Tongue (tissue), 2 donors: ENCODE data around the gene KIF3A. TPM values are rescaled to one million over a fixed set of nuclear protein-coding genes. Genes with fewer than 3 reads are reported as not detected.
A peak's percentile ranks its signal among the peaks of the same experiment; 100 is the strongest.

Experiments
- DNase-seq: peaks from one replicate; pipeline ENCODE4 v3.0.0-alpha.2; 2015
- total RNA-seq: library from RNA; depleted of rRNA; stranded (reverse); fragments of >200 nt; gene quantifications from one replicate; pipeline ENCODE4 v1.2.3, GENCODE V29; 2014

The KIF3A gene
- total RNA-seq, 1 donor from 2014 or later: 7.0 TPM

DNA sequence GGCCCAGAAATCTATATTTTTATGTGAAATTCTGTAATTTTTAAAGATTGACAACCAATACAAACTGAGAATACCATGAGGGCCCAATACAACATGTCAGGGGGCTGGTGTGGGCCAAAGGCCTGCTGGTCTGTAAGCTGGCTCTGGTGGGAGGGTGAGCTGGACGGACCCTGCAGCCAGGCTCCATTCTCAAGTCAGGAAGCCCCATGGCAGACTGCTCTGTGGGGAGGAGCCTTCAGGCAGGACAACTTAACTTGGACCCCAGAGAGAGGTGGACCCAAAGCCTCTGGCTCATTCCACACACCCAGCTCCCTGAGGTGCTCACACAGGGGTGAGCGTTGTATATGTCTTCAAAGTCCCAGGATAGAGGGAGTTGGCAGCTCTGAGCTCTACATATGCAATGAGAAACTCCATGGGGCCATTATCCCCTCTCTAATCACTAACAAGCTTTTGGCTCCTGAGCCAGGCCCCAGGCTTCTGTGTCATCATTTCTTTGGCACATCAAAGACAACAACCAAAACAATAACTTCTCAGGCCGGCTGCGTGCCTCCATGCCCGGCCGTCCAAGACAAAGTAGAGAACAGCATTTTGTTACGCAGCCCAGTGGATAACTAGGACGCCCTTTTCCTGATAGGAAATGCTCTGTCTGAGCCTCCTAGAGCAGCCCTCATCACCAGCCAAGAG is 33.3 kb upstream of the KIF3A start:
- peak; percentile 14 for DNase-seq

DNA sequence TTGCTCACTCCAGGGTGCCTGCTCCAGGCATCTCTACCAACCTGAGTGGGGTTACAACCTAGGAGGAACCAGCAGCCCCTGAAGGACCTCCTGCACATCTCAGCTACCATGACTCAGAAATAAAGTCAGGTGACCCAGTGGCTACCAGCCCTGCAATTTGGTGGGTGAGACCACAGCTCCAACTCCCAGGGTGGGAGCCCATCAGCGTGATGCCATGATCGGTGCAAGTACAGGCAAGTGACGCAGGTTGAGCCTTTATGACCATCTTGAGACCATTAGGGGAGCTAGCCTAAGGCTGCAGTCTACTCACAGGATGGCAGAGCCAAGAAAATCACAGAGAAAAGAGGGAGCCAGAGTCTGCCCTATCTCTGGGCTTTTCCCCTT is 31.1 kb upstream of the KIF3A start:
- no peak for DNase-seq

DNA sequence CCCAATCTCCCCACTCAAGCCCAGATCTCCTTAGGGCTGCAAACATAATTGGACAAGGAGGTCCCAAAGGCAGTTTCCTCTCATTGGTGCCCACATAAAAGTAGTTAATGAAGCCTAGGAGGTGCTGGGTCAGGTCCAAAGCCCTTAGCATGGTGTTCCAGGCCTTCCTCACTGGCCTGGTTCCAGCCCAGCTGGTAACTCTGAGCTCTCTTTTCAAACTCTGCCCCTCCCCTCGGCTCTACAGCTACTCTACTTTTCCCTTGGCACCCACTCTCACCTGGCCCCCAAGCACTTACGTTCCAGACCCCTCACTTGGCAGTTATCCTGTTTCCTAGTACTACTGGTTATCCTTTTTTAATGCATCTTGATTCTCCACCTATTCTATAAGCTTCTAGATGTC is 29.8 kb upstream of the KIF3A start:
- peak; percentile 37 for DNase-seq

DNA sequence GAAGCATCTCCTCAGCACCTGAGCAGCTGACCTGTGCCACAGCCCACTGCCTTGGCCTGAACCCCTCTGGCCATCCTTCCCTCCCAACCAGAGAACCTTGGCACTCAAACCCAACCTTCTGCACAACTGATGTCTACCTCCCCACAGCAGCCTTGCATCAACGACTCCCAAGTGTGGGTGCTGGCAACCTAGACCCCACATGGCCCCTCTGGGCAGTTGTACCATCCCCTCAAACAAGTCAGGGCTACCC is 29.4 kb upstream of the KIF3A start:
- no peak for DNase-seq

- no peak for DNase-seq
Measured at GRCh38 chr5:132766020-132766805, 28.9 kb upstream of the KIF3A start.

DNA sequence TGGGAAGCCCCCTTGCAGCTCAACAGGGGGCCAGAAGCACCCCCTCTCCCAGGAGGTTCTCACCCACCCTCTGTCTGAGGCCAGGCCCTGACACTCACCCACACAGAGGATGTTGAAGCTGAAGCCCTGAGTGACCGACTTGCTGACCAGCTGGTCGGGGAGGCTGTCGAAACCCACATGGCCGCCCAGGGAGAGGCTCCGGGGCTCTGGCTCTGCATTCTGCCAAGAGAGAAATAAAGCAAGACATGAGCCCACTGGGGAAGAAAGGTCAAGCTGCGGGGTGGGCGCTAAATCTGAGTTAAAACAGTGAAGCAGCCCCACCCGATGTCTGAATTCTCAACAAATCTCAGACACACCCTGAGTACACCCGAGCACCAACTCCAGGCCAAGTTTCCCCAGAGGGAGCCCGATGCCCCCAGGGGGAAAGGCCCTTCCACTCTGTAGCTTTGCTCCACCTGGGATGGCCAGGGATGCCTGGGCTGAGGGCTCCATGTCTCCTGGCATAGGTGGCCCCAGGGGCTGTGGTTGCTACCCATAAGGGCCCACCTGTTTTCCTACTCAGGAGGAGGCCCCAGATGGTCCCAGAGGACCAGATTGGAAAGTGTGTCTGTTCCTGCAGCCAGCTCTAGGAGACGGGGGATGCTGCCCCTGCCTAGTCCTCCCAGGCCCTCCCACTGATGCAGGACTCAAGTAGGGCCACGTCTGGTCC is 28.1 kb upstream of the KIF3A start:
- no peak for DNase-seq

GRCh38 chr5:132764671-132765238 is 27.4 kb upstream of the KIF3A start:
- no peak for DNase-seq

GRCh38 chr5:132764051-132764450 is 26.7 kb upstream of the KIF3A start:
- DNase-seq: no peak

DNA sequence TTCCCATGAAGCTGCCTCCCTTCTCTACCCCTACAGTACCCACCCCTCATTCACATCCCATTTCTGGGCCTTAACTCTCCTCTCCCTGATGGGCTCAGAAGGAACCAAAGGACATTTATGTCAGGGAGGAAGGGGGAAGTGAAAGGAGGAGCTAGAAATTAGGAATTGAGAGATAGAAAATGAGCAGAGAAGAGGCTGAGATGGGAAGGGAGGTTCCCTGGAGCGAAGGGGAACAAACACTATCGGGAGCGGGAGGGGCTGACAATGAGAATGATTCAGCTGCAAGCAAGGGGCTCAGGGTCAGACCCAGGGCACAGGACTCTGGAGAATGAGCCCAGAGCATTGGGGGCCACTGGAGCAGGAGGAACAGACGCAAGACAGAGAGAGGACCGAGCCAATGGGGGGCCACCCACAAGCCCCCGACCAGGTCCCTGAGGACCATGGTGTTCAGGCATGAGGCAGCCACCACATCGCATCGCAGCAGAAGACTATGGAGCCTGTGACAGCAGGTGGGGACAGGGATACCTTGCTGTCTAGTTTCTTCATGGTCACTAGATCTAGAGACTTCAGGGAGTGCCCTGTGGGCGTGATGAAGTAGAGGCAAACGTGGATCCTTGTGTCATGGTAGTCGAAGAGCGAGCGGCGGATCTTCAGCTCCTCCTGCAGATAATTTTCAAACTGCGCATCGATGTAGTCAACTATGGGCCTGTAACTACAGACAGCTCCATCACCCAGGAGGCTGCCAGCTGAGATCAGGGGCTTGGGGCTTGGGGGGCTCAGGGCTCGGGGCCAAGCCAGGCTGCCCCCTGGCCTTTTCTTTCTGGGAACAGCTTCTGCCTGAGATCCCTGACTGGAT is 26.1 kb upstream of the KIF3A start:
- DNase-seq: no peak

- no peak for DNase-seq
Measured at GRCh38 chr5:132762246-132763000, 25.1 kb upstream of the KIF3A start.

- DNase-seq: no peak
Measured at GRCh38 chr5:132761321-132762240, 24.2 kb upstream of the KIF3A start.

DNA sequence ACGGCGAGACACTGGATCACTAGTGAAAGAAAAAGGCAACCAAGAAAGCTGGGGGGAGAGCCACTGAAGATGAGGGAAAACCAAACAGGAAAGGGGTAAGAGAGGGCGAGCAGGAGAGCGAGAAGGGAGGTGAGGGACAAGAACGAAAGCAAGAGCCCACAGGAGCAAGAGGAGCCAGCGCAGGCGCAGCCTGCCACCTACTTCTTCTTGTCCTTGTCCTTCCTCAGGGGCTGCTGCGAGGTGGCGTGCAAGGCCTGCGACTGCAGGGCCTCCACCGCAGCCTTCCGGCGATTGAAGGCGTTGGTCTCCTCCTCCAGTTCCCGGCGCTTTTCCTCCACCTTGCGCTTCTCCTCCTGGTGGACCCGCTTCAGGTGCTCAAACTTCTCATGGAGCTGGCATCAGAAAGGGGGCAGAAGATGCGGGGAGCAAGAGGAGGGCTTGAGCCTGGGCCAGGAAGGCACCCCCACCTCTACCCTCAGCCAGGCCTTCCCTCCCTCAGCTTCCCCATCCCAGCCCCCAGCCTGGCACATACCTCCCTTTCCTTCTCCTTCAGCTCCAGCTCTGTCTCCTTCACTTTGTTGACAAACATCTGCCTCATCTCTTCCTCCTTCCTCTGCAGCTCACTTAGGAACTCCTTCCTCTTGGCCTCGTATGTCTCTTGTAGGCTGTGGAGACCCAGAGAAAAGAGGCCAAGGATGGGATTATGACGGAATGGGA is 23.4 kb upstream of the KIF3A start:
- DNase-seq: no peak

DNA sequence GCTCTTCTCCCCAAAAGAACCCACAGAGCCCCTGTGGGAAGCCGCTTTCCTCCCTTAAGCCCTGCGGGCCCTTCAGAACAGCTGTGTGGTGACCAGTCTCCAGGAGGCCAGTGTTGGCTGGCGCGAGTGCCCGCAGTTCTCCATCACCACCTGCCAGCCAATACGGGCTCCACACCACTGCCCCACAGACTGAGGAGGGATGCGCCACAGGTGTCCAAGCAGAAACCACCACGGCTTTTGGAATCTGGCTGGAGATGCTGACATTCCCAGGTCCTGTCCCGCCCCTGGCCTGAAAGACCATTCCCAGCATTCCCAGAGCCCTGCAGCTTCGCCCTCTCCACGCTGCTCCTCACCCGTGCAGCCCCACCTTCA is 22.7 kb upstream of the KIF3A start:
- no peak for DNase-seq

- no peak for DNase-seq
Measured at GRCh38 chr5:132759114-132760048, 22.0 kb upstream of the KIF3A start.

GRCh38 chr5:132758451-132758850 is 21.1 kb upstream of the KIF3A start:
- DNase-seq: no peak

- DNase-seq: no peak
Measured at GRCh38 chr5:132756542-132756941, 19.2 kb upstream of the KIF3A start.

GRCh38 chr5:132754947-132755346 is 17.6 kb upstream of the KIF3A start:
- peak; percentile 55 for DNase-seq

- no peak for DNase-seq
Measured at GRCh38 chr5:132754111-132754510, 16.8 kb upstream of the KIF3A start.
